CD4-positive, alpha-beta T cell (primary cell): Measurements from ENCODE around the gene NATD1. TPM values are rescaled to one million over a fixed set of nuclear protein-coding genes. Genes with fewer than 3 reads are reported as not detected.

ENCODE experiments used
- ATAC-seq: fragments of 200-7000 bp; cut with Tn5 transposase; one replicate; pipeline ENCODE4 v1.10.0; 2022; ENCODE audit warnings: mild to moderate bottlenecking; ENCODE audit not compliant: poor library complexity
- CTCF ChIA-PET: fragments of 350-600 bp; sonication (Branson Sonifier 250); formaldehyde crosslinking; loops from one replicate; lab custom pipeline; 2021; ENCODE audit warnings: antibody characterized with exemption, inconsistent platforms; lab: Charles Lee
- POLR2A ChIA-PET: fragments of 350-600 bp; sonication (Branson Sonifier 250); formaldehyde crosslinking; loops from one replicate; lab custom pipeline; 2021; ENCODE audit warnings: antibody characterized with exemption, inconsistent platforms; lab: Charles Lee
- DNase-seq, 14 experiments: peaks; one replicate each; pipeline ENCODE4 v3.0.0-alpha.2; 2013 to 2020; ENCODE audit warnings: mixed read lengths in 2 of 14
- H3K27ac ChIP-seq, 2 donors: one replicate each; pipeline versions ENCODE4 v1.5.1 to v1.7.0; 2013; ENCODE audit warnings: low read length in 2 of 2, low read depth in 1 of 2, mild to moderate bottlenecking in 1 of 2
- H3K27me3 ChIP-seq, 2 experiments: 1 replicate in 1 of 2; 2 replicates in 1 of 2; pipeline versions ENCODE4 v1.6.1 to v1.7.0; 2013; ENCODE audit warnings: low read length in 2 of 2, control low read depth in 1 of 2, mild to moderate bottlenecking in 1 of 2, moderate library complexity in 1 of 2; ENCODE audit not compliant: insufficient read depth in 2 of 2, control insufficient read depth in 1 of 2
- H3K36me3 ChIP-seq: one replicate; pipeline ENCODE4 v1.6.1; 2013; ENCODE audit warnings: low read length, control low read depth; ENCODE audit not compliant: insufficient read depth
- H3K4me1 ChIP-seq: one replicate; pipeline ENCODE4 v1.6.1; 2013; ENCODE audit warnings: low read length, control low read depth; ENCODE audit not compliant: insufficient read depth
- H3K4me3 ChIP-seq: one replicate; pipeline ENCODE4 v1.5.1; 2013; ENCODE audit warnings: mild to moderate bottlenecking, low read length, moderate library complexity
- H3K9me3 ChIP-seq, 2 experiments: 1 replicate in 1 of 2; 2 replicates in 1 of 2; pipeline versions ENCODE4 v1.6.1 to v1.7.0; 2013; ENCODE audit warnings: low read length in 2 of 2, mild to moderate bottlenecking in 2 of 2, control low read depth in 1 of 2, moderate library complexity in 1 of 2; ENCODE audit not compliant: control insufficient read depth in 1 of 2, insufficient read depth in 1 of 2
- H3K27ac Mint-ChIP-seq: one replicate; pipeline ENCODE4 v1.8.0; 2020; ENCODE audit warnings: mixed read lengths
- H3K27me3 Mint-ChIP-seq: one replicate; pipeline ENCODE4 v1.8.0; 2021; ENCODE audit warnings: mixed read lengths
- H3K36me3 Mint-ChIP-seq: one replicate; pipeline ENCODE4 v1.8.0; 2021; ENCODE audit warnings: low read depth, mixed read lengths
- H3K4me1 Mint-ChIP-seq: one replicate; pipeline ENCODE4 v1.8.0; 2021; ENCODE audit warnings: low read depth, mixed read lengths
- H3K4me3 Mint-ChIP-seq: one replicate; pipeline ENCODE4 v1.8.0; 2020; ENCODE audit warnings: mild to moderate bottlenecking, mixed read lengths
- H3K9me3 Mint-ChIP-seq: one replicate; pipeline ENCODE4 v1.8.0; 2020; ENCODE audit warnings: mixed read lengths
- CTCF ChIP-seq: fragments of 200-600 bp; IDR thresholded peaks from one replicate; pipeline ENCODE4 v1.8.0; 2022; ENCODE audit warnings: antibody characterized with exemption, mild to moderate bottlenecking
- intact Hi-C, 2 experiments: fragments of 100-400 bp; cut with DNase I in 1 of 2; cut with micrococcal nuclease in 1 of 2; formaldehyde crosslinking; loops; one replicate each; pipeline versions ENCODE4 v1.15.1 to v1.9.0; 2023 to 2025; cut with DNase I, micrococcal nuclease
- total RNA-seq, 174 experiments: library from RNA in 2 of 174; stranded (reverse) in 2 of 174; gene quantifications; one replicate each; pipeline ENCODE4 v1.2.3 and lab custom pipeline; 2021 to 2026

NATD1 gene
- total RNA-seq, 2 experiments from 2014 or later: 5.9 to 6.1 TPM

- Mint-ChIP-seq H3K36me3 (no peaks in the 10 kb centered on the region), H3K9me3 (no peaks in the 10 kb centered on the region), H3K27me3 (no peaks in the 10 kb centered on the region), H3K27ac (peak overlapping the region; percentile 71), H3K4me3 (no peak overlapping the region), H3K4me1 (peaks cover 28% of the 10 kb centered on the region)
- no peak for ATAC-seq
- H3K9me3 ChIP-seq: no peaks in the 10 kb centered on the region
- TF ChIP-seq CTCF: no peak
- POLR2A ChIA-PET: interaction anchor here (1.2 kb wide), 1 partner anchor 16 kb away, joined by 3 read pairs; the partner anchor contains the start of gene NATD1
- CTCF ChIA-PET: interaction anchor here (1.6 kb wide), 1 partner anchor 10 kb away, joined by 4 read pairs; no protein-coding TSS in a partner anchor
- intact Hi-C loops: loop anchor here in 1 of 2 experiments (2.0 kb wide), 1 partner anchor 15 kb away; no protein-coding TSS in a partner anchor
- DNase-seq: no peak
- H3K27me3 ChIP-seq: no peaks in the 10 kb centered on the region
- H3K4me1 ChIP-seq: peaks cover 21% of the 10 kb centered on the region
- H3K4me3 ChIP-seq: no peak overlapping the region
- no peaks in the 10 kb centered on the region for H3K36me3 ChIP-seq
- H3K27ac ChIP-seq: no peak overlapping the region
These were observed 16.2 kb upstream of the NATD1 start for GRCh38 chr17:21269394-21269793.

- H3K36me3 Mint-ChIP-seq: no peaks in the 10 kb centered on the region
- Histone ChIP-seq H3K4me1 (peaks cover 21% of the 10 kb centered on the region), H3K36me3 (no peaks in the 10 kb centered on the region), H3K9me3 (no peaks in the 10 kb centered on the region), H3K4me3 (no peak overlapping the region), H3K27ac (peak overlapping the region; percentile 17 to 55), H3K27me3 (no peaks in the 10 kb centered on the region)
- intact Hi-C loops: loop anchor here in 1 of 2 experiments (2.0 kb wide), 1 partner anchor 14 kb away; no protein-coding TSS in a partner anchor
- peak overlapping the region; percentile 71 for H3K27ac Mint-ChIP-seq
- DNase-seq (no peak), ATAC-seq (no peak)
- ChIA-PET POLR2A (interaction anchor here (1.3 to 1.4 kb wide), 3 partner anchors 8 to 17 kb away, joined by 3 to 7 read pairs (median 4); no protein-coding TSS in a partner anchor), CTCF (interaction anchor here (2.7 kb wide), 1 partner anchor 11 kb away, joined by 6 read pairs; no protein-coding TSS in a partner anchor)
- no peak overlapping the region for H3K4me3 Mint-ChIP-seq
- no peaks in the 10 kb centered on the region for H3K9me3 Mint-ChIP-seq
- TF ChIP-seq CTCF: no peak
- no peaks in the 10 kb centered on the region for H3K27me3 Mint-ChIP-seq
- peaks cover 28% of the 10 kb centered on the region for H3K4me1 Mint-ChIP-seq
These were observed 15.5 kb upstream of the NATD1 start for GRCh38 chr17:21268596-21269188.

GRCh38 chr17:21263376-21263775, 10.2 kb upstream of the NATD1 start:
- Mint-ChIP-seq H3K36me3 (no peaks in the 10 kb centered on the region), H3K4me1 (peaks cover 17% of the 10 kb centered on the region), H3K9me3 (no peaks in the 10 kb centered on the region), H3K27ac (no peak overlapping the region), H3K4me3 (no peak overlapping the region), H3K27me3 (no peaks in the 10 kb centered on the region)
- Histone ChIP-seq H3K9me3 (no peaks in the 10 kb centered on the region), H3K27ac (no peak overlapping the region), H3K36me3 (no peaks in the 10 kb centered on the region), H3K4me1 (peaks cover 16% of the 10 kb centered on the region), H3K27me3 (no peaks in the 10 kb centered on the region), H3K4me3 (no peak overlapping the region)
- ChIA-PET POLR2A (no interaction called here), CTCF (no interaction called here)
- no peak for ATAC-seq
- DNase-seq: no peak
- intact Hi-C loops: no loop called here
- TF ChIP-seq CTCF: no peak
